Sigmoid colon (tissue), 4 donors: ENCODE results near the gene PRICKLE2.

Experiments
- EP300 ChIP-seq, 4 donors: sonication (generic); formaldehyde crosslinking; IDR thresholded peaks; one replicate each; pipeline ENCODE4 v1.6.1; 2017; ENCODE audit warnings: antibody characterized with exemption in 4 of 4
- POLR2AphosphoS5 ChIP-seq, 4 donors: sonication (generic); formaldehyde crosslinking; IDR thresholded peaks; one replicate each; pipeline ENCODE4 v1.6.1; 2017; ENCODE audit warnings: antibody characterized with exemption in 4 of 4
- TF ChIP-seq, protein P1 (sequence below), 4 experiments: fragments of 450-650 bp in 3 of 4; fragments of 200-600 bp in 1 of 4; IDR thresholded peaks; one replicate each; pipeline ENCODE4 v1.5.1; 2016 to 2019; ENCODE audit warnings: antibody characterized with exemption in 4 of 4, mild to moderate bottlenecking in 3 of 4, moderate library complexity in 2 of 4

DNA sequence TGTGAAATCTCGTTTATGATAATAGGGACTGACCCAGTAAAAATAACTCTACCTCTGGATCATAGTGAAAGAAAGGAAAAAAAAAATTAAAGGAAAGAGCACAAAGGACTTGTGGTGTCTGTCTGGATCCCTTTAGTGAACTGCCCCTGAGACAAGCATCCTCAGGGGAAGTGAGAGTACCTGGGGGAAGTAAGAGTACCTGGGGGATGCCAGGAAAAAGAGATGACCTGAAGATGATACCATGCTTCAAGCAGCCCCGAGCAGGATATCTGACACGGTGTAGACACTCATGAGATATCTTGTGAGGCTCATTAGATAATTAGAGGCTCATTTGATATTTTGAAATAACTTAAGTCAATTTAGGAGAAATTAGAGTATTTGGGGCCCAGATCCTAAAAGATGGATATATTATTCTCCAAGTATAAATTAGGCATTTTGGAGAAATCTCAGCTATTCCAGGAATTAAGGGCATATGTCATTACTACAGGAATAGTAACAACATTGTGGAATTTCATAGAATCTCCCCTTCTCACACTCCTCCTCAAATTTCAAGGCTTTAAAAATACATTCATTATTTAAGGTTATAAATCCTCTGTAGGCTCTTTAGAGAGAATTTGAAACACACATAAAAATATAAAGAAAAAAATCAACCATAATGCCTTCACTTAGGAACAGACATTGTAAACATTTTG, 165.6 kb downstream of the PRICKLE2 start:
- TF ChIP-seq, protein P1, sequence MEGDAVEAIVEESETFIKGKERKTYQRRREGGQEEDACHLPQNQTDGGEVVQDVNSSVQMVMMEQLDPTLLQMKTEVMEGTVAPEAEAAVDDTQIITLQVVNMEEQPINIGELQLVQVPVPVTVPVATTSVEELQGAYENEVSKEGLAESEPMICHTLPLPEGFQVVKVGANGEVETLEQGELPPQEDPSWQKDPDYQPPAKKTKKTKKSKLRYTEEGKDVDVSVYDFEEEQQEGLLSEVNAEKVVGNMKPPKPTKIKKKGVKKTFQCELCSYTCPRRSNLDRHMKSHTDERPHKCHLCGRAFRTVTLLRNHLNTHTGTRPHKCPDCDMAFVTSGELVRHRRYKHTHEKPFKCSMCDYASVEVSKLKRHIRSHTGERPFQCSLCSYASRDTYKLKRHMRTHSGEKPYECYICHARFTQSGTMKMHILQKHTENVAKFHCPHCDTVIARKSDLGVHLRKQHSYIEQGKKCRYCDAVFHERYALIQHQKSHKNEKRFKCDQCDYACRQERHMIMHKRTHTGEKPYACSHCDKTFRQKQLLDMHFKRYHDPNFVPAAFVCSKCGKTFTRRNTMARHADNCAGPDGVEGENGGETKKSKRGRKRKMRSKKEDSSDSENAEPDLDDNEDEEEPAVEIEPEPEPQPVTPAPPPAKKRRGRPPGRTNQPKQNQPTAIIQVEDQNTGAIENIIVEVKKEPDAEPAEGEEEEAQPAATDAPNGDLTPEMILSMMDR (IDR thresholded peaks at IDR 0.05) = no peak
- TF ChIP-seq EP300 (IDR thresholded peaks at IDR 0.05) (no peak), POLR2AphosphoS5 (IDR thresholded peaks at IDR 0.05) (no peak)
